Fibroblast of the aortic adventitia (primary cell): ENCODE results near the gene ABCC11. TPM values are rescaled to one million over a fixed set of nuclear protein-coding genes. Genes with fewer than 3 reads are reported as not detected.

Experiments
- DNase-seq: peaks from one replicate; pipeline ENCODE4 v3.0.0-alpha.2; 2010; ENCODE audit warnings: low read depth
- H3K4me3 ChIP-seq: 2 replicates; pipeline ENCODE4 v1.5.1; 2011; ENCODE audit warnings: low read depth, mild to moderate bottlenecking, control low read depth, low read length, moderate library complexity
- total RNA-seq: library from RNA; depleted of rRNA; stranded (reverse); fragments of >200 nt; gene quantifications from 2 replicates; pipeline ENCODE4 v1.2.3, GENCODE V29; 2012; ENCODE audit warnings: low replicate concordance
- TF ChIP-seq, protein P1 (sequence below): IDR thresholded peaks from 2 replicates; pipeline ENCODE4 v1.5.1; 2011; ENCODE audit warnings: mild to moderate bottlenecking, low read length, control low read depth, inconsistent platforms; ENCODE audit not compliant: insufficient read depth

Gene ABCC11
- total RNA-seq, 1 donor = 0.09 TPM

DNA sequence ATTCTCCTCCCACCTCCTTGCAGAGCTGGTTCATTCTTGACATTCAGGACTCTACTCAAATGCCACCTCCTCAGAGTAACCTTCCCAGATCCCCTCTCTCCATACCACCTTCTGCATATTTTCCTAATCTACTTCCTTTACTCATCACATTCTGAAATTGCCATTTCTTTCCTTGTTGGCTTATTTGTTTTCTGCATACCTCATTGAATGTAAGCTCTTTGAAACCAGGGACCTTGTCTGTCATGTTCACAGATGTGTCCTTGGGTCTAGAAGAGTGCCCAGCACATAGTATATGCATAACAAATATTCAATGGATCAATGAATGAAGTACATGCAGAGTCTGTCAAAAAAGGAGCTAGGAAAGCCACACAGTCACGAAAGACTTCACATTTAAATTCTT is 11.1 kb downstream of the ABCC11 start:
- TF ChIP-seq, protein P1, sequence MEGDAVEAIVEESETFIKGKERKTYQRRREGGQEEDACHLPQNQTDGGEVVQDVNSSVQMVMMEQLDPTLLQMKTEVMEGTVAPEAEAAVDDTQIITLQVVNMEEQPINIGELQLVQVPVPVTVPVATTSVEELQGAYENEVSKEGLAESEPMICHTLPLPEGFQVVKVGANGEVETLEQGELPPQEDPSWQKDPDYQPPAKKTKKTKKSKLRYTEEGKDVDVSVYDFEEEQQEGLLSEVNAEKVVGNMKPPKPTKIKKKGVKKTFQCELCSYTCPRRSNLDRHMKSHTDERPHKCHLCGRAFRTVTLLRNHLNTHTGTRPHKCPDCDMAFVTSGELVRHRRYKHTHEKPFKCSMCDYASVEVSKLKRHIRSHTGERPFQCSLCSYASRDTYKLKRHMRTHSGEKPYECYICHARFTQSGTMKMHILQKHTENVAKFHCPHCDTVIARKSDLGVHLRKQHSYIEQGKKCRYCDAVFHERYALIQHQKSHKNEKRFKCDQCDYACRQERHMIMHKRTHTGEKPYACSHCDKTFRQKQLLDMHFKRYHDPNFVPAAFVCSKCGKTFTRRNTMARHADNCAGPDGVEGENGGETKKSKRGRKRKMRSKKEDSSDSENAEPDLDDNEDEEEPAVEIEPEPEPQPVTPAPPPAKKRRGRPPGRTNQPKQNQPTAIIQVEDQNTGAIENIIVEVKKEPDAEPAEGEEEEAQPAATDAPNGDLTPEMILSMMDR = no peak
- no peak for DNase-seq
- H3K4me3 ChIP-seq = no peak overlapping the region

DNA sequence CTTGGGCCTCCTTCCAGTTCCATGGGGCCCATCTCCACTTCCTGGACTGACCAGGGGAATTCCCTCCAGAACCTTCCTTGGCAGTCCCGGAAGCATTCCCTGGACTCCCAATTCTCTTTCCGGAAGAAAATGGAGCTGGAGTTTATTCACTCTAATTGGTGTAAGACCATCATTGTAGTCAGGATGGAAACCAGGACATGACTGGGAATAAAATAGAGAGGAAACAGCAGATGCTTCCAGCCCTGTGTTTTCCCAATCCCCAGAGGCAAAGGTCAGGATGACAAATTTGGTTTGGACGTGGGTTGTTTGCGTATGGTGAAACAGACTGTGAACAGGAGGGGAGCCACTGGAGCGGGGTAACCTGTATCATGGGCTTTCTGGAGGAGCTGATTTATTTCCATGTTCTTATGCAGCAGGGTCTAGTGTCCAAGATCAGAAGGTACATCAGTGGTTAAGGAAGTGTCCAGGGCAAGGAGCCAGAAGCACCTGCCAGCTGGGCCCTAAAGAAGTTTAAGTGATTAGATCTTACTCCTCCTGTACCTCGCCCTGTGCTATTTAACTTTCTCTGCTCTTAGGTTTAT is 11.7 kb downstream of the ABCC11 start:
- no peak for DNase-seq
- TF ChIP-seq, protein P1 = no peak
- no peak overlapping the region for H3K4me3 ChIP-seq

DNA sequence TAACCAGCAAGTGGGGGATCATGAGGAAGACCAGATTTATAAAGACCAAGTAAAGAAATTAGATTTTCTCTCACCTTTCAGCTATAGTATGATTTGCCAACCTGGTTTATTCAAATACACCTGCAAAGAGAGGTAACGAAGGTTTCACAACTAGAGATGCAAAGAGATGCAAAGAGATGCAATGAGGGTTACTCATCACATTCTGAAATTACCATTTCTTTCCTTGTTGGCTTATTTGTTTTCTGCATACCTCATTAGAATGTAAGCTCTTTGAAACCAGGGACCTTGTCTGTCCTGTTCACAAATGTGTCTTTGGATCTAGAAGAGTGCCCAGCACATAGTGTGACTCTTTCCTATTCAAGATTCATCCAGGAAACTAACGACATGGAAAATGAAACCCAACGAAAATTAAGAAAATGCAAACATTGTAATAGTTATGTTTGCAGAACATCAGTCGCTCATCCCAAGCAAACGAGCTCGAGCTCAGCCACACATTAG is 12.2 kb downstream of the ABCC11 start:
- TF ChIP-seq, protein P1 = no peak
- no peak overlapping the region for H3K4me3 ChIP-seq
- no peak for DNase-seq

DNA sequence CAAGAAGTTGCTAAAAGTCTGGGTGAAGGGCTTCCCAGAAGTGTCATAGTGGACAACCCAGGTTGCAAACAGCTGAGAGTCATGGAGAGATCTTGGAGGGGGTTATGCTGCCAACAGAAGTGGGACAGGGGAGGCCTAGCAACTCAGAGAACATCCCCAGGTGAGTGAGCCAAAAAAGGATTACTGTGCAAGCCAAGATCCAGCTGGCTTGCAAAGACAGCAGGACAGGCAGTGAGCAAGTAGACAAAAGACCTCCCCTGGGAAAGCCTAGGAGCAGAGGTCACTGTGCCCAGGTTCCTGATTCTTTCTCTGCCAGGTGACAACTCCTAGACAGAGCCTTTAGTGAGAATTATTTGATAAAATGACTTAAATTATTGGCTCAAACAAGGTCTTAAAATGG is 12.7 kb downstream of the ABCC11 start:
- no peak overlapping the region for H3K4me3 ChIP-seq
- no peak for DNase-seq
- TF ChIP-seq, protein P1 = no peak

DNA sequence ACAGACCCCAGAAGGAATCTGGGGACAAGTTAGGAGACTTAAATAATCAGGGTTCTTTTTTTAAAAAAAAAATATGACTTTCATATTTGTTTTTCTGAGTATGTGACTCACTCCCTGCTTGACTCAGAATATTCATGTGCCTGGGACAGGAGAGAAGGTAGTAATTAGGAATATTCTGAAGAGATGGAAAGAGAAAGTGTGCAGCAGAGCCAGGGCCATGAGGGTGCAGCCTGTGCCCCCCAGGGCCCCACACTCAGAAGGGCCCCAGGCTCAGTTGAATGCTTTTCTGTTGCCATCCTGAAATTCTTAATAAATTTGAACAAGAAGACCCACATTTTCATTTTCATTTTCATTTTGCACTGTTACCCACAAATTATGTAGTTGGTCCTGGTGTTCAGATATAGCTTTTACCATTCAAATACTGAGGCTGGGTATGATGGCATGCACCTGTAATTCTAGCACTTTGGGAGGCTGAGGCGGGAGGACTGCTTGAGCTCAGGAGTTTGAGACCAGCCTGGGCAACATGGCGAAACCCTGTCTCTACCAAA is 14.8 kb downstream of the ABCC11 start:
- TF ChIP-seq, protein P1 = no peak
- no peak for DNase-seq
- no peak overlapping the region for H3K4me3 ChIP-seq

DNA sequence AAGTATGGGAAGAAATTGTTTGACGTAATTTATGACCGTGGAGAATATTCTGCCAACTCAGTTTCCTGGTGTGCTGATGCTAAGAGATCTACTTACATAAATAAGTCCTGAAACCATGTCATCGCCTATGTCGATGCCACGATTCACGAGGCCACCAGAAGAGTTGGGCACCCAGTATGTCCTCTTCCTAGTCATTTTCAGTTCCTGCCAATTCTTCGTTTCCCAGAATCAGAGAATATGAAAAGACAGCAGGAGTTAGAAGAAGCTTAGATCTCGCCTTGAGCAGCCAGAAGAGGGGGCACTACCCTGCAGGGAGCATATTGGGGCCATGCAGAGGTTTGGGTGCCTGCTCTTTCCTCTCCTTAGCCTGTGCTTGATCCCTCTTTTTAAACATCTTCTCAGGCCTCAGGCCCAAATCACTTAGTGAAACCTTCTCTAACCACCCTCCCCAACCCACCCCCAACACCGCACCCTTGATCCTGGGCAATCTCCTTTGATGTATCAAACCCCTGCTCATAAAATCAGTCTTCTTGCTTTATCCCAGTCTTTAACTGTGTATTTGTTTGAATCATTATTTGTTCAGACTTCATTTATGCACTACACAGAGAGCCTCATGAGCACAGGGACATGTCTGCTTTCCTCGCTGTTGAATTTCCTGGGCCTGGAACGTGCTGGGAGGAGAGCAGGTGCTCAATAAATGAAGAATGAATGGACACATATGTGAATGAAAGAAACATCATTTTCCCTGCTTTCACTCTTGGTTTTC is 15.4 kb downstream of the ABCC11 start:
- H3K4me3 ChIP-seq = no peak overlapping the region
- TF ChIP-seq, protein P1 = peak; percentile 67
- DNase-seq = peak; percentile 51
